GM19467 (cell line): ENCODE results near the gene CPE.
"Not testable (repeated sequence)": the region's sequence is repeated elsewhere in the genome, so short reads cannot be mapped to it uniquely, and the experiment has no call there.

Source experiments
- ATAC-seq: cut with Tn5 transposase; IDR thresholded peaks from one replicate; pipeline ENCODE4 v1.9.1; 2021; ENCODE audit warnings: mild to moderate bottlenecking, moderate library complexity; ENCODE audit not compliant: unreplicated experiment

The CPE gene

DNA sequence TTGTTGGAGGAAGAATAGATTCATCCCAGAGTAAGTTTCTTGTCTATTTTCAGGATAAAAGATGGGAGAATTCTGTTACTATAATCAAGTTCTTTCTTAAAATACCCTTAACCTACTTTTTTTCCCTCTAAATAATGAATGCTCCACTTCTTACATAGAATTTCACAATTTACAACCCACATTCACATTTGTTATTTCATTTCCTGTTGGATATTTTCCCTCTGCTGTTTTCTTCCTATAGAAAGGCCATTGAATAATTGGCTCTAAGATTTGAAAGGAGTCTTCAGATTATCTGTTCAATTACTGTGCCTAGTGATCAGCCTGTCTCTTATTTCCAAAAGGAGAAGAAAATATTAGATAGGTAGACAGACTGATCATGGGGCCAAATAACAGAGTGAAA, 79.7 kb downstream of the CPE start:
- ATAC-seq: no peak

DNA sequence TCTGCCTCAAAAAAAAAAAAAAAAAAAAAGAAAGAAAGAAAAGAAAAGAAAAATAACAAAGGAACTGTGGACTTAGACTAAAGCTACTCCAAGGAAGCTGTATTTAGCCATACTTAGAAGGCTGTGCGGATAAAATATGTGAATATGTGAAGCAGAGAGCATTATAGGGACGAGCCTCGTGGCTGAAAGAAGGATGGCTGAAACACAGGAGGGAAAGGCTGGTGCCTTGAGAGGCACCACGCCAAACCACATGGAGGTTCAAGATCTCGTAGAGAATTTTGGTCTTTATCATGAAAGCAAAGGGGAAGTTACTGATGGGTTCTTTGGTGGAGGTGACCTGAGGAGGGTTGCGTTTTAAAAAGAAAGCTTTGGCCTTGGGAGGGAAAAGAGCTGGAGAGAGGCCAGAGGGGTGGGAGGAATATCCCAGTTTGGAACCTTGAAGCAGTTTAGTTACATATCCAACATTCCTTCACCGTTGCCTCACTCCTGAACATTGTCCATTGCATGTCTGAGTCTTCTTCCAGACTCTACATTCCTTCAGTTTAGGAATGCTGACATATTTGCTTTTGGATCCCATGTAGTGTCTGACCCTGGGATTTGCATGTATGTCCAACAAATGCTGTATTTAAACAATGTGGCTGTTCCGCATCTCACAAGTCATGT, 82.5 kb downstream of the CPE start:
- ATAC-seq: no peak

DNA sequence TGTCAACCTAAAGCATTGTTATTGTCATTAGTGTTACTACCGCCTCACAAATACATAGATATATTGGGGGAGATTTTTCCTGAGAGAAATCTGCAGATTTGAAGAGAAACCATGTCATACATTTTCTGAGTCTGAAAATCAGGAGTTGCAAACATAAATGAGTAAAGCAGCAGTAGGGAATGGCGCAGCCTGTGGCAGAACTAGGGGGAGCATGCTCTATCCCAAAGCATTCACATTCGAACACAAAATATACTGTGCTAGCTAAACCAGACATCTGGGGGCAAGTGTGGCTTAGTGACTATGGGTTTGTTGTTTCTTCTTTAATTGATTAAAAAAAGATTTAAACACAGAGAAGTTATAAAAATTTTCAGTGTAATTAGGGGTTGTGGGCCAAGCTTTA, 83.2 kb downstream of the CPE start:
- no peak for ATAC-seq

DNA sequence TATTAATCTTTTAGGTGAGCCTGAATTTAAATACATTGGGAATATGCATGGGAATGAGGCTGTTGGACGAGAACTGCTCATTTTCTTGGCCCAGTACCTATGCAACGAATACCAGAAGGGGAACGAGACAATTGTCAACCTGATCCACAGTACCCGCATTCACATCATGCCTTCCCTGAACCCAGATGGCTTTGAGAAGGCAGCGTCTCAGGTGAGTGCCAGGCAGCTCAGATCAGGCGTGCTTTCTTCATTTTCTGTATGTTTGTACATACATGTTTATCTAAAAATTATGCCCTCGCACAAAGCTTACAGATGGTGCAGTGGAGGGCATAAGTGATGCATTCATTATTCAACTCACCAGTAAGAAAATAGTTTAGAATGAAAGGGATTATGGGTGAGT, 85.6 kb downstream of the CPE start:
- ATAC-seq: no peak

DNA sequence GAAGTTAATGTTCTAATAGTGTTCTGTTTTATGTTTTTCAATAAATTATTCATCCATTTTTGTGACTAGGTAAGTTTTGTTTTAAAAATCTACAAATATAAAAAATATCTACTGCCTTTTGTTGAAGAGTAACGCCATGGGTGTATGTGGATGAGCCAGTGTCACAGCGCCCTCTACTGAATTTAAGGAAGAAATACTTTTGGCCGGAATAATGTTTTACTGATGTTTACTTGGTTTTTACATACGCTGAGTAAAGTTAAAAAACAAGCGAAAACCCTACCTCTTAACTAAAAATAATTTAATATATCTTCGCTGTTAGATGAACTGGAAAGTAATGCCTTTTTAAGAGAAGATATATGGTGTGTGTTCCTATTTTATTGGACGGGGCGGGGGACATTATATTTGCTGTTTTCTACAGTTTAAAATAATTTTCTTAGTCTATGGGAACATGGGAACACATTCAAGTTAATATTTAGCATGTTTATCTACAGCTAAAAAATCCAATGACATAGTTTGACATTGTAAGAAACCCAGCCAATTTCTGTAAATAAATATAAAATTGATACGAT, 86.1 kb downstream of the CPE start:
- ATAC-seq: peak; percentile 85

DNA sequence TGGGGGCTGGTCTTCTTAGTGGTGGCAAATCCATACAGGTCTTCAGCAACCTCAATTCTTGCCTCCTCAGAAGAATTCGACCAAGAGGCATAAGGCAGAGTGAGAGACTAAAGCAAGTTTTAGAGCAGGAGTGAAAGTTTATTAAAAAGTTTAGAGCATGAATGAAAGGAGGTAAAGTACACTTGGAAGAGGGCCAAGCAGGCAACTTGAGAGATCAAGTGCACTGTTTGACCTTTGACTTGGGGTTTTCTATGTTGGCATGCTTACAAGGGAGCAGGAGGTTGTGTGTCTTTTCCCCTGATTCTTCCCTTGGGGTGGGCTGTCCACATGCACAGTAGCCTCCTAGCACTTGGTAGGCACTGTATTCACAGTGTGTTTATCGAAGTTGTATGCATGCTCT, 91.2 kb downstream of the CPE start:
- no peak for ATAC-seq

DNA sequence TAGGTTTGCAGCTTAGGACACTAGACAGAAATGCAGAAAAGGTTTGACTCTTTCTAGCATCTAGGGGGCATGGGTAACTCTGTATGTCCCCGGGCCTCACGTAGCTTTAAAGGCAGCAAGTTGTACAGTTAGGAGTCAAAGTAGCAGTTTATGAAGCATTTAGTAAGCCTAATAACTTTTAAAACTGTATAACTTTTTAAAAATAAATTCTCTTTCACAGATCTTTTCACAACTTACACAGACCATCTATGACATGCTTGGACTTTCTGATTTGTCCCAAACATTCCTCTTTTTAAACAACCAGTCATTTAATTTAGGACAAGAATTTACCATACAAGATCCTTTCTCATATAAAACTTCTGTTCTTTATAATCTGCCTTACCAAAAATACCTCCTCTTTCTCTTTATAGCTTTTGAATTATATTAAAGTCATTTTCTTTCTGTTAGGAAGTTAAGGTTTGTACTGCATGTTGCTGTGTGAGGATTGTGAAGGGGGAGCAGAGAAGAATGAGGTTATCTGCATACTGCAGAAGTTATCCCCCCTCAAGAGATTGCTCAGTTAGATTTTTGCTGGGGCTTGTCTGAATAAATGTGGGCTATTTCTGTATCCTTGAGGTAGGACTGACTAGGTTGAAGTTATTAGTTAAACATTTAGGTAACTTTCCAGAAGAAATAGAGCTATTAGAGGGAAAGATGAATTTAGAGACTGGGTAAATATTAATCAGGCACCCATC, 94.3 kb downstream of the CPE start:
- no peak for ATAC-seq

DNA sequence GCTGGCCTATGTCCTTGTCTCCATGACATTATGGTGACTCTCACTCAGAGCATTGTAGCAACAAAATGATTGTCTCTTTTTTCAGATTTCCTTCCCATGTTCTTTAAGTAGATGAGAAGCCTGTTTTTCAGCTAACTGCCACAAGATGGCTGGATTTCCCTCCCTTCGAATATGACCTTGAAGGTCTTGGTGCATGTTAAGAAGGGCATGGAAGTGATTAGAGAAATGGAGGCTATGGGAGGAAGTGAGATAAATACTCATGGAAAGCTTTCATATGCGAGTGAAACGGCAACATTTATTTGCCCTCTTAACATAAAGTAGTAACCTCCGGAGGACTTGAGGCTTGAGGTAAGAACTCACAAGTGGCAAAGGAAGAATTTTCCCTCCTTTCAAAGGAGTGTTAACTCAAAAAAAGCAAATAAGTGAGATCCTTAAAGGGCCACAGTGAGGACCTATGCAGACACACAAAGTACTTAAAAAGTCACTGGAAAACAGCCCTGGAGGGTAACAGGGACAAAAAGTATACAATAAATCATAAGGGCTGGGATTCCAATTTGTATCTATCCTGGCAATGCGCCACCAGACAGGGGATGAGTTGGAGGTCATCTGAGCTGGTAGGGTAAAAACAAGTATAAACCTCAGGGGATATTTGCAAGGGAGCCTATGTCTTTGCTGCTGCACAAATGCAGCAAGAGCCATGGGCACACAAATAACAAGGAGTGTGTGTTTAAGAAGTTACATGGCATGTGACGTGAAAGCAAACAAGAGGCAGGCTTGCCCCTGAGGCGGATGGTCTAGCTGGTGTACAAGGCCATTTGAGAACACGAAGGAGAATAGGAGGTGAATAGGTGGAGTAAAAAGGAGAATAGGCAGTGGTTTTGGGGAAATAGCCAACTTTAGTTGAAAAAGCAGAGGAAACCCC, 96.2 kb downstream of the CPE start:
- no peak for ATAC-seq

DNA sequence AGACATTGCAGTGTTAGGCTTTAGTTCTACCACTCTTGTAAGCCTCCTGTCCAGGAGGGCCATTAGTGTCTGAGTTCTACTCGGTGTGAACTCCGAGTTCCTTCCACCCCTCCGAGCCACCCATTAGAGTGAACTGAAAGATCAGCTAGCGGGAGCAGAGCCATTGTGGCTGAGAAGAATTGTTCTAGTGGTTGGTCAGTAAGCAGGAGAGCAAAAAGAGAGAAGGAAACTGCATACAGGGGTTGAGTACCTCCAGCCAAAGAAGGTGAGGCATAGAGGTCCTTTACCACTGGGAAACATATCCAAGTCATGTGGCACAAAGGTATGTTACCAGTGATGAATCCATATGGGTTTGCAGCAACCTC, 96.9 kb downstream of the CPE start:
- ATAC-seq: no peak

DNA sequence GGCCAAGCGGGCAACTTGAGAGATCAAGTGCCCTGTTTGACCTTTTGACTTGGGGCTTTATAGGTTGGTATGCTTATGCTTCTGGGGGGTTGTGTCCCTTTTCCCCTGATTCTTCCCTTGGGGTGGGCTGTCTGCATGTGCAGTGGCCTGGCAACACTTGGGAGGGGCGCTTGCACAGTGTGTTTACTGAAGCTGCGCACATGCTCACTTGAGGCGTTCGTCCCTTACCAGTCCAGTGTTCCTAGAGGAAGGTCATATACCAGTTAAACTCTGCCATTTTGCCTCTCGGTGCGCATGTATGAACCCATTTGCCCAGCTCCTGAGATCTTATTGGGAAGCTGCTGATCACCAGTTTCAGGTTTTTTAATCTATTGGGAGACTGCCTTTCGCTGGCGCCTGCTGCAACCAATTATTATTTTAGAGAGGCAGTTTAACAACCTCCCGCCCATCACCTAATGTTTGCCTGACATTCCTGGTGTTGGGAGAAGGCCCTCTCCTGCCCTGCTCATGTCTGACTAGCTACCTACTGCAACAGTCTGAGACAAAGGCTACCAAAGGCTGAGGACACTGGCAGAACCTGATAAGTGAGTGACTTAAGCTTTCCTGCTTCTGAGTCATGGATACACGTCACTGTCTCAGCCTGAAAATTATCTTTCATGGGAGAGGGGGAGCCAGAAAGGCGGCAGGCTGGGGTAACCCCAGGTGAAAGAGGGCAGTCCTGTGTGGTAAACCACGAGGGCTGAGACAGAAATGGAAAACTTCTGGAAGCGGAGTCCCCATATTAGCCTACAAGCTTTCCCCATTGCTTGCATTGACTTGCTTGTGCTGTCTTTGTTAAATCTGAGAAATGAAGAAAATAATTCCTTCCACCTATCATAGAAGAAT, 97.6 kb downstream of the CPE start:
- no peak for ATAC-seq

DNA sequence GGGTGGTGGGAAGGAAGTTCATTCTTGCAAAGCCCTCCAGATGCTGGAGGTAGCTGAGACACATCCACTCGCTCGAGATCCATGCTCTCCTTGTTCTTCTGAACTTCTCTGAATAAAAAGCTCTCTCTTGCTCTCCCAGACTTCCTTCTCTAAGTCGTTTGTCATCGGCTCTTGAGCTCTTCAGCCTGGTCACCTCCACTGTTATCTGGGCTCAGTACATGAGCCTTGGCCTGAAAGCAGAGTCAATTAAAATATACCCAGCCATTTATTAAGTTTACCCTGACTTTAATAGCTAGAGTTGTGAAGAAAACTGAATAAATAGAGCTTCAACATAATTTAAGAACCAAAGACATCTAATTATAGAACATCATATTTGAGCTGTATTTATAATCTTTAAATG, 99.0 kb downstream of the CPE start:
- ATAC-seq: no peak

DNA sequence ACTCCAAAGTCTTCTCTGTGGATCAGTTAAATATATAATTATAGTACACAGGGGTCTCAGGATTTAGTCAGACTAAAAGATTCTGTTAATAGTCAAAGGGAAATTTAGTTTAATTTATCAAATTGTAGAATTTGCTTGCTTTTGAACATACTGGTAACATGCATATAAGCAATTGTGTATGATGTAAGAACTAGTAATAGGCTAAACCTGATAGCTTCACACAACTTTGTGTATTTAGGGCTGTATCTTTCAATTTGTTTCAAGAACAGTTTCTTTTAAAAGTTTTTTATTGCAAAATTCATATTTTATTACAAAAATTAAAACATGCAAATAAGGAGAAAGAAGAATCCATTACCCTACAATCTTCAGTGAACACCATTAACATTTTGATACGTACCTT, 99.5 kb downstream of the CPE start:
- ATAC-seq: no peak

DNA sequence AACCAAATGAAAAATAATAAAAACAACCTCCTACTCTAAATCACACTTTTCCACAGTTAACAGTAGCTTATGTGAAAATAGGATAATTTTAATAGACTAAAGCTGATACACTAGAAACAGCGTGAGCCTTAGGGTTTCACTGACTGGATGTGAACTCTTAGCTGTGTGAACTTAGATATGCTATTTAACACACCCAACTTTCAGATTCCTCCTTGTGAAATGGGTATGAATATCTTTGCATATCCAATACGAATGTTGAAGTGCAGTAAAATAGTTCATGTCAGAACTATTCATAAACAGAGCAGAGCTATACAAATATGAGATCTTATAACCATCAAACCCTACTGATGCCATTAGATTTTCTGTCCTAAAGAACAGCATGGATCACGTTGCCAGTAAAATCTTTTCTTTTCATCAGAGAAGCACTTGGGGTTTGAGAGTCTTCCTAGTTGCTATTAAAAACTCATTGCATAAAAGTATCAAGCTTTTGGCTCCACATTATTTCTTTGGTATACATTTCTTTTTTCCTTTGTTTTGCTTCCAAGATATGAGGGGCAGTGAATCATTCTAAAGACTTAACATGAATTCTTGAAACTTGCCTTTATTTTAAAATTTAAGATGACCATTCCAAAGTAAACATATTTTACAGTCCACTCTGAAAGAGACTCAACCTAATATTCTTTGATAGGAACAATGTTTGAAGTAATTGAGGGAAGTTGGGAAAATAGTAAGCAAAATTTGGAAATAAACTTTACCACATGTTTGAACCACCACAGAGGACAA, 102.4 kb downstream of the CPE start:
- no peak for ATAC-seq

DNA sequence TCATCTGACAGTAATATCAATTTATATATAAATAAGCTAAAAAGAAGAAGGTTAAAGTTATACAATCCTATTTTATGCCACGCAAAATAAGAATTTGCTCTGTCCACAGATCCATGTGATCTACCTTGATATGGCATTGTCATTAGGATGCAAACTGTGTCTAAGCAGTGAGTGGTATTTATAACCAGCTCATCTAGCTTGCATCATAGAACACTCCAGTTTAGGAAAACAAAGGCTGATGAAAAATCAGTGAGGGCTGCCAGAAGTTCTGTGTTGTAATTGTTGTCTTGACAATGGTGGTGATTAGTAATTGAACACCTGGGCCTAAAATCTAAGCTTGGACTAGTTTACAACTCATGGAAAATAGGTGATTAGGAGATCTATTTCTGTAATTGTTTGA, 111.0 kb downstream of the CPE start:
- no peak for ATAC-seq

DNA sequence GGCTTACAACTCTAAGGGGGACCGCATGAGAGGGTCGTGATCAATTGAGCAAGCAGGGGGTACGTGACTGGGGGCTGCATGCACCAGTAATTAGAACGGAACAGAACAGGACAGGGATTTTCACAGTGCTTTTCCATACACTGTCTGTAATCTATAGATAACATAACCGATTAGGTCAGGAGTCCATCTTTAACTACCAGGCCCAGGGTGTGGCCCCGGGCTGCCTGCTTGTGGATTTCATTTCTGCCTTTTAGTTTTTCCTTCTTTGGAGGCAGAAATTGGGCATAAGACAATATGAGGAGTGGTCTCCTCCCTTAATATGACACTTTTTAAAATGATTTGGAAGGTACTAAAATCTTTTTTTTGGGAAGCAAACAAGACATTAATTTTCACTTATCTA, 113.8 kb downstream of the CPE start:
- not testable (repeated sequence) for ATAC-seq

DNA sequence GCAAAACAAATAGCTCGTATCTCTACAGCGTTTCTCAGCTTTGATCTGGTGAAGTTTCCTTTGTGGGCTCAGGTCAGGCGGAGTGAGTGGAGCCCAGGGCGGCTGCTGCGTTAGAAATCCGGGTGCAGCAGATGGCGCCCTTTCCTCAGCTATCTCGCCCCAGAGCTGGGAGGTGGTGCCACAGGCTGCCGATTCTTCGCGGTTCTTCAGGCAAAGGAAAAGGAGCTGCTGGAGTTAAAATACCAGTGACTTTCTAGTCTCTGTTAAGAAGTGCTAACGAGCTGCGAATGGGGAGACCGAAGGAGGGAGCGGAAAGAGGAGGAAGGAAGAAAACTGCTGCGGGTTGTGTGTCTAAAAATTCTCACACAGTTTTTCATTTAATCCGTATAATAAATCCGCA, 114.6 kb downstream of the CPE start:
- ATAC-seq: peak; percentile 96

DNA sequence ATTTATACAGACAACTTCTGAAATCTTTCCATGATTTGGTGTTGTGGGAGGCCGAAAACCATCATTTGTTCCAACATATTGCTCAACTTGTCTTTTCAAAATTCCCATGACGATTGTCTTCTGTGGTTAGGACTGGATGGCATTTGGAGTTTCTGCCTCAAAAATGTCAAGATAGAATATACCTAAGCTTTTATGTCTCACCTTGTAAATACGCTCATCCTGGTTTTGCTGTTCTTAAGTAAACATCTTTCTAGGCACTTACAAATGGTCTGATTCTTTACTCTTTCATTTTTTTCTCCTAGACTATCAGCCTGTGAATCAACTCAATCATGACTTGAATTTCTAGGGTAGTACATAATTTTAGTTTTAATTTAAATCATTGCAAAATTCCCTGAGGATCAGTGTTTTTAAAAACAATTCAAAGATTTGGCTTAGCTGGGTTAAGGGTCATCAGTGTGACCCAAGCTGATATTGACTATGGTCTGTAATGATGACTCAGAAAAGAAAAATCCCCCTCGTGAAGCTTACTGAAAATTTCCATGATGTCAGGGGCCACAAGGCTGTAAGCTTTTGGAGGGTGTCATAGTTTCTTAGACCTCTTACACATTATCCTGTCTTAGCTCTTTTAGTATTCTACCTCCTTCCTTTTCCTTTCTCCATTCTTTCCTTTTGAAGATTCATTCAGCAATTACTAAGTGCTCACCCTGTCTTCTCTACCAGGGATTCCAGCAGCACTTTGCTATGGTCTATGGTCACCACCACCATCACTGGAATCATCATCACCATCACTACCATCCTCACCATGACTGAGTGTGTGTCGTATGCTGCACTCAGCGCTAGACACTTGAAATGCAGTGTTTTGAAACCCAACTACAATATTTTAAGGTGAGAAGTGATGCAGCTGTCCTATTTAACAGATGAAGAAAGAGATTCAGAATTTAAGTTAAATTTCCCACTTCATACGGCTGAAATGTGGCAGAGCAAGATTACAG, 124.4 kb downstream of the CPE start:
- ATAC-seq: no peak

DNA sequence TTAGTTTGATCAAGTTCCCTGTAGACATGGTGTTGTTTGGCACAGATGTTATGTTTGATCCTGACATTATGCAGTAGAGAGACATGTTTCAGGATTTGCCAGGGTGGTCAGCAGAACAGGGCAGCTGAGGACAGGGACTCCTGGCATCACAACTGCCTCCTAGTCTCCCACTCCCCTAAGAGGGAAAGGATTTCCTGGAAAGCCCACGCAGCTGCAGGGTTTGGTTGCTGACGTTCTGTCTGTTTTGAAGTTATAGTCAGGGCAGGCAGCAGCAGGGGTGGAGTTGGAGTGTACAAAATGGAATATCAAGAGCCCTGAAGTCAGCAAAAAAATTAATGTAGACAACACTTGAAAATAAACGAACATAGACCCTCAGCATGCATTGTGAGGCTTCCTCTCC, 125.4 kb downstream of the CPE start:
- ATAC-seq: no peak
